GM23338 (cell line): Measurements from ENCODE around the gene ZNF74. TPM values are rescaled to one million over a fixed set of nuclear protein-coding genes. Genes with fewer than 3 reads are reported as not detected.

Source experiments
- ATAC-seq: fragments of 200-7000 bp; cut with Tn5 transposase; 3 replicates; pipeline ENCODE4 v1.9.1; 2020
- DNase-seq: peaks from one replicate; pipeline ENCODE4 v3.0.0-alpha.2; 2015; ENCODE audit warnings: low spot score
- H2AFZ ChIP-seq: fragments of 200-600 bp; sonication (generic); 2 replicates; pipeline ENCODE4 v1.8.0; 2016; ENCODE audit warnings: antibody characterized with exemption, mild to moderate bottlenecking, moderate library complexity
- H3F3A ChIP-seq: fragments of 200-600 bp; sonication (generic); replicated peaks from 2 replicates; pipeline ENCODE4 v1.8.0; 2017; ENCODE audit warnings: antibody characterized with exemption, mixed run types, low read depth
- H3K27ac ChIP-seq: fragments of 200-600 bp; sonication (generic); 2 replicates; pipeline ENCODE4 v1.6.1; 2016; ENCODE audit warnings: low read depth
- H3K27me3 ChIP-seq: fragments of 200-600 bp; sonication (generic); 2 replicates; pipeline ENCODE4 v1.8.0; 2016; ENCODE audit warnings: mild to moderate bottlenecking, mixed run types, moderate library complexity; ENCODE audit not compliant: insufficient read depth
- H3K36me3 ChIP-seq: fragments of 200-600 bp; sonication (generic); 2 replicates; pipeline ENCODE4 v1.8.0; 2016; ENCODE audit warnings: mild to moderate bottlenecking; ENCODE audit not compliant: insufficient read depth
- H3K4me1 ChIP-seq: fragments of 200-600 bp; sonication (generic); 2 replicates; pipeline ENCODE4 v1.8.0; 2016; ENCODE audit warnings: mild to moderate bottlenecking, moderate library complexity; ENCODE audit not compliant: insufficient read depth
- H3K4me2 ChIP-seq: fragments of 200-600 bp; sonication (generic); 2 replicates; pipeline ENCODE4 v1.7.1; 2017; ENCODE audit warnings: mixed run types
- H3K4me3 ChIP-seq: fragments of 200-600 bp; sonication (generic); 2 replicates; pipeline ENCODE4 v1.6.1; 2016; ENCODE audit warnings: mixed run types
- H3K79me2 ChIP-seq: fragments of 200-600 bp; sonication (generic); replicated peaks from 2 replicates; pipeline ENCODE4 v1.8.0; 2017; ENCODE audit warnings: mild to moderate bottlenecking; ENCODE audit not compliant: insufficient read depth
- H3K9me2 ChIP-seq: fragments of 200-600 bp; sonication (generic); 2 replicates; pipeline ENCODE4 v1.8.0; 2017; ENCODE audit not compliant: insufficient read depth
- H4K20me1 ChIP-seq: fragments of 200-600 bp; sonication (generic); replicated peaks from 2 replicates; pipeline ENCODE4 v1.8.0; 2017; ENCODE audit warnings: mild to moderate bottlenecking; ENCODE audit not compliant: insufficient read depth
- H3K27ac Mint-ChIP-seq: 2 replicates; pipeline ENCODE4 v1.8.0; 2020; ENCODE audit warnings: inconsistent platforms, mild to moderate bottlenecking, moderate library complexity, mixed read lengths
- H3K27me3 Mint-ChIP-seq: 3 replicates; pipeline ENCODE4 v1.8.0; 2022; ENCODE audit warnings: low read depth, mild to moderate bottlenecking, moderate library complexity, mixed read lengths, inconsistent platforms; ENCODE audit not compliant: insufficient read depth, poor library complexity
- H3K36me3 Mint-ChIP-seq: 3 replicates; pipeline ENCODE4 v1.8.0; 2021; ENCODE audit warnings: low read depth, mild to moderate bottlenecking, inconsistent platforms, moderate library complexity, mixed read lengths
- H3K4me1 Mint-ChIP-seq: 3 replicates; pipeline ENCODE4 v1.8.0; 2020; ENCODE audit warnings: mild to moderate bottlenecking, inconsistent platforms, mixed read lengths
- H3K4me3 Mint-ChIP-seq: 3 replicates; pipeline ENCODE4 v1.8.0; 2021; ENCODE audit warnings: moderate library complexity, mild to moderate bottlenecking, inconsistent platforms, mixed read lengths
- H3K9me3 Mint-ChIP-seq: 3 replicates; pipeline ENCODE4 v1.8.0; 2020; ENCODE audit warnings: moderate library complexity, mild to moderate bottlenecking, inconsistent platforms, mixed read lengths
- NANOG ChIP-seq: IDR thresholded peaks from 2 replicates; pipeline ENCODE4 v1.6.1; 2016; ENCODE audit warnings: antibody characterized with exemption, borderline replicate concordance
- POLR2AphosphoS5 ChIP-seq: IDR thresholded peaks from 2 replicates; pipeline ENCODE4 v1.6.1; 2016; ENCODE audit warnings: antibody characterized with exemption, low read depth
- REST ChIP-seq: IDR thresholded peaks from one replicate; pipeline ENCODE4 v1.6.1; 2018; ENCODE audit warnings: antibody characterized with exemption; ENCODE audit not compliant: unreplicated experiment
- polyA plus RNA-seq: library from polyadenylated mRNA; unstranded; fragments of >200 nt; fragmentation: Nextera tagmentation; extraction: Ambion mirVana; gene quantifications from 2 replicates; pipeline ENCODE4 v1.2.1, GENCODE V29; 2016
- total RNA-seq: library from RNA; depleted of rRNA; stranded (reverse); fragments of >200 nt; shearing (Covaris generic); gene quantifications from 2 replicates; pipeline ENCODE4 v1.2.3, GENCODE V29; 2014
- TF ChIP-seq, protein P1 (sequence below): fragments of 250-450 bp; sonication (Bioruptor Pico); IDR thresholded peaks from 2 replicates; pipeline ENCODE4 v1.5.0; 2020; ENCODE audit warnings: mild to moderate bottlenecking, moderate library complexity

ZNF74 gene
- total and polyA plus RNA-seq, 2 experiments from 2014 or later, result 16.1 to 94.0 TPM

GRCh38 chr22:20455709-20456063 is 61.7 kb downstream of the ZNF74 start:
- peaks cover 4% of the 10 kb centered on the region; the same call in 1 of the 2 replicates for H3K27me3 ChIP-seq
- H4K20me1 ChIP-seq, result no peaks in the 10 kb centered on the region
- no peaks in the 10 kb centered on the region for H3K9me2 ChIP-seq
- no peak for ATAC-seq
- no peak overlapping the region for H3K27ac ChIP-seq
- H3K4me1 Mint-ChIP-seq, result peaks cover 18% of the 10 kb centered on the region
- H3F3A ChIP-seq, result no peaks in the 10 kb centered on the region
- no peak overlapping the region for H3K4me2 ChIP-seq
- no peak for TF ChIP-seq NANOG
- TF ChIP-seq, protein P1, sequence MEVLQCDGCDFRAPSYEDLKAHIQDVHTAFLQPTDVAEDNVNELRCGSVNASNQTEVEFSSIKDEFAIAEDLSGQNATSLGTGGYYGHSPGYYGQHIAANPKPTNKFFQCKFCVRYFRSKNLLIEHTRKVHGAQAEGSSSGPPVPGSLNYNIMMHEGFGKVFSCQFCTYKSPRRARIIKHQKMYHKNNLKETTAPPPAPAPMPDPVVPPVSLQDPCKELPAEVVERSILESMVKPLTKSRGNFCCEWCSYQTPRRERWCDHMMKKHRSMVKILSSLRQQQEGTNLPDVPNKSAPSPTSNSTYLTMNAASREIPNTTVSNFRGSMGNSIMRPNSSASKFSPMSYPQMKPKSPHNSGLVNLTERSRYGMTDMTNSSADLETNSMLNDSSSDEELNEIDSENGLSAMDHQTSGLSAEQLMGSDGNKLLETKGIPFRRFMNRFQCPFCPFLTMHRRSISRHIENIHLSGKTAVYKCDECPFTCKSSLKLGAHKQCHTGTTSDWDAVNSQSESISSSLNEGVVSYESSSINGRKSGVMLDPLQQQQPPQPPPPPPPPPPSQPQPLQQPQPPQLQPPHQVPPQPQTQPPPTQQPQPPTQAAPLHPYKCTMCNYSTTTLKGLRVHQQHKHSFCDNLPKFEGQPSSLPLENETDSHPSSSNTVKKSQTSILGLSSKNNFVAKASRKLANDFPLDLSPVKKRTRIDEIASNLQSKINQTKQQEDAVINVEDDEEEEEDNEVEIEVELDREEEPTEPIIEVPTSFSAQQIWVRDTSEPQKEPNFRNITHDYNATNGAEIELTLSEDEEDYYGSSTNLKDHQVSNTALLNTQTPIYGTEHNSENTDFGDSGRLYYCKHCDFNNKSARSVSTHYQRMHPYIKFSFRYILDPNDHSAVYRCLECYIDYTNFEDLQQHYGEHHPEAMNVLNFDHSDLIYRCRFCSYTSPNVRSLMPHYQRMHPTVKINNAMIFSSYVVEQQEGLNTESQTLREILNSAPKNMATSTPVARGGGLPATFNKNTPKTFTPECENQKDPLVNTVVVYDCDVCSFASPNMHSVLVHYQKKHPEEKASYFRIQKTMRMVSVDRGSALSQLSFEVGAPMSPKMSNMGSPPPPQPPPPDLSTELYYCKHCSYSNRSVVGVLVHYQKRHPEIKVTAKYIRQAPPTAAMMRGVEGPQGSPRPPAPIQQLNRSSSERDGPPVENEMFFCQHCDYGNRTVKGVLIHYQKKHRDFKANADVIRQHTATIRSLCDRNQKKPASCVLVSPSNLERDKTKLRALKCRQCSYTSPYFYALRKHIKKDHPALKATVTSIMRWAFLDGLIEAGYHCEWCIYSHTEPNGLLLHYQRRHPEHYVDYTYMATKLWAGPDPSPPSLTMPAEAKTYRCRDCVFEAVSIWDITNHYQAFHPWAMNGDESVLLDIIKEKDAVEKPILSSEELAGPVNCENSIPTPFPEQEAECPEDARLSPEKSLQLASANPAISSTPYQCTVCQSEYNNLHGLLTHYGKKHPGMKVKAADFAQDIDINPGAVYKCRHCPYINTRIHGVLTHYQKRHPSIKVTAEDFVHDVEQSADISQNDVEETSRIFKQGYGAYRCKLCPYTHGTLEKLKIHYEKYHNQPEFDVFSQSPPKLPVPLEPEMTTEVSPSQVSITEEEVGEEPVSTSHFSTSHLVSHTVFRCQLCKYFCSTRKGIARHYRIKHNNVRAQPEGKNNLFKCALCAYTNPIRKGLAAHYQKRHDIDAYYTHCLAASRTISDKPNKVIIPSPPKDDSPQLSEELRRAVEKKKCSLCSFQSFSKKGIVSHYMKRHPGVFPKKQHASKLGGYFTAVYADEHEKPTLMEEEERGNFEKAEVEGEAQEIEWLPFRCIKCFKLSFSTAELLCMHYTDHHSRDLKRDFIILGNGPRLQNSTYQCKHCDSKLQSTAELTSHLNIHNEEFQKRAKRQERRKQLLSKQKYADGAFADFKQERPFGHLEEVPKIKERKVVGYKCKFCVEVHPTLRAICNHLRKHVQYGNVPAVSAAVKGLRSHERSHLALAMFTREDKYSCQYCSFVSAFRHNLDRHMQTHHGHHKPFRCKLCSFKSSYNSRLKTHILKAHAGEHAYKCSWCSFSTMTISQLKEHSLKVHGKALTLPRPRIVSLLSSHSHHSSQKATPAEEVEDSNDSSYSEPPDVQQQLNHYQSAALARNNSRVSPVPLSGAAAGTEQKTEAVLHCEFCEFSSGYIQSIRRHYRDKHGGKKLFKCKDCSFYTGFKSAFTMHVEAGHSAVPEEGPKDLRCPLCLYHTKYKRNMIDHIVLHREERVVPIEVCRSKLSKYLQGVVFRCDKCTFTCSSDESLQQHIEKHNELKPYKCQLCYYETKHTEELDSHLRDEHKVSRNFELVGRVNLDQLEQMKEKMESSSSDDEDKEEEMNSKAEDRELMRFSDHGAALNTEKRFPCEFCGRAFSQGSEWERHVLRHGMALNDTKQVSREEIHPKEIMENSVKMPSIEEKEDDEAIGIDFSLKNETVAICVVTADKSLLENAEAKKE, result no peak
- no peak for TF ChIP-seq REST
- TF ChIP-seq POLR2AphosphoS5, result no peak
- no peaks in the 10 kb centered on the region for H3K36me3 ChIP-seq
- H3K4me3 Mint-ChIP-seq, result no peak overlapping the region
- H2AFZ ChIP-seq, result peak overlapping the region; percentile 40; the same call in 1 of the 2 replicates
- no peak overlapping the region for H3K4me3 ChIP-seq
- DNase-seq, result no peak
- no peaks in the 10 kb centered on the region for H3K79me2 ChIP-seq
- no peaks in the 10 kb centered on the region for H3K9me3 Mint-ChIP-seq
- no peaks in the 10 kb centered on the region for H3K4me1 ChIP-seq
- peaks cover 3% of the 10 kb centered on the region; the same call in 1 of the 3 replicates for H3K36me3 Mint-ChIP-seq
- H3K27ac Mint-ChIP-seq, result no peak overlapping the region
- H3K27me3 Mint-ChIP-seq, result peaks cover 19% of the 10 kb centered on the region
